Activated B cell treated with CpG ODN at 0.5 μM for 24 hours (primary cell): Measurements from ENCODE around the gene LRRC28. TPM values are rescaled to one million over a fixed set of nuclear protein-coding genes. Genes with fewer than 3 reads are reported as not detected.
"Not testable (repeated sequence)": the region's sequence is repeated elsewhere in the genome, so short reads cannot be mapped to it uniquely, and the experiment has no call there.

Experiments used
- ATAC-seq: fragments of 200-7000 bp; cut with Tn5 transposase; one replicate; pipeline ENCODE4 v1.10.0; 2021; ENCODE audit warnings: low read depth, mild to moderate bottlenecking, moderate library complexity
- CTCF ChIA-PET: fragments of 350-600 bp; sonication (Branson Sonifier 250); formaldehyde crosslinking; loops from one replicate; lab custom pipeline; 2021; ENCODE audit warnings: antibody characterized with exemption; lab: Charles Lee
- POLR2A ChIA-PET: fragments of 350-600 bp; sonication (Branson Sonifier 250); formaldehyde crosslinking; loops from one replicate; lab custom pipeline; 2021; ENCODE audit warnings: antibody characterized with exemption; lab: Charles Lee
- DNase-seq: peaks from one replicate; pipeline ENCODE4 v3.0.0; 2022
- H3K27ac Mint-ChIP-seq: one replicate; pipeline ENCODE4 v1.8.0; 2020; ENCODE audit warnings: mixed read lengths
- H3K27me3 Mint-ChIP-seq: one replicate; pipeline ENCODE4 v1.8.0; 2021; ENCODE audit warnings: mixed read lengths
- H3K36me3 Mint-ChIP-seq: one replicate; pipeline ENCODE4 v1.8.0; 2021; ENCODE audit warnings: low read depth, mixed read lengths
- H3K4me1 Mint-ChIP-seq: one replicate; pipeline ENCODE4 v1.8.0; 2021; ENCODE audit warnings: mixed read lengths
- H3K4me3 Mint-ChIP-seq: one replicate; pipeline ENCODE4 v1.8.0; 2020; ENCODE audit warnings: mild to moderate bottlenecking, mixed read lengths
- H3K9me3 Mint-ChIP-seq: one replicate; pipeline ENCODE4 v1.8.0; 2020; ENCODE audit warnings: mixed read lengths
- intact Hi-C: fragments of 100-400 bp; cut with micrococcal nuclease; formaldehyde crosslinking; loops from one replicate; pipeline ENCODE4 v1.15.1; 2024
- total RNA-seq: library from RNA; stranded (reverse); gene quantifications from 2 replicates; pipeline ENCODE4 v1.2.3, GENCODE V29; 2022
- TF ChIP-seq, protein P1 (sequence below): fragments of 200-600 bp; IDR thresholded peaks from one replicate; pipeline ENCODE4 v1.8.0; 2022; ENCODE audit warnings: antibody characterized with exemption, mild to moderate bottlenecking

The LRRC28 gene
- total RNA-seq, 1 donor from 2014 or later, result 21.2 TPM

DNA sequence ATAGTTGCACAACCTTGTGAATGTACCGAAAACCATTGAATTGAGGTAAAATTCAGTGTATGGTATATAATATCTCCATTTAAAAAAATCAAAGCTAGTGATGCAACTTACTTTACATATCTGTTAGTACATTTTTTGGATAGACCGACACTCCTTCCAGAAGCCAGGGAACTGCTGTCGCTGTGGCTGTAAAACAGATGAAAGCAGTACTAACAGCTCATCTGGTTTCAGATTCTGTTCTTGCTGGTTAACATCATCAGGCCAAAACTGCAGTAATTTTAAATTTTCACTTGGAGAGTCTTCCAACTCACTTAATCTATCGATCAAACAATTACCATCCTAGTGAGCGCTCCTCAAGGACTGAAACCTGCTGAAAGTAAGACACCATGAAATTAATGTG, 145.1 kb downstream of the LRRC28 start:
- no peak overlapping the region for H3K4me3 Mint-ChIP-seq
- DNase-seq, result no peak
- no peak overlapping the region for H3K27ac Mint-ChIP-seq
- ChIA-PET CTCF (no interaction called here), POLR2A (no interaction called here)
- no peak for ATAC-seq
- H3K9me3 Mint-ChIP-seq, result peaks cover 10% of the 10 kb centered on the region
- no peaks in the 10 kb centered on the region for H3K27me3 Mint-ChIP-seq
- TF ChIP-seq, protein P1, sequence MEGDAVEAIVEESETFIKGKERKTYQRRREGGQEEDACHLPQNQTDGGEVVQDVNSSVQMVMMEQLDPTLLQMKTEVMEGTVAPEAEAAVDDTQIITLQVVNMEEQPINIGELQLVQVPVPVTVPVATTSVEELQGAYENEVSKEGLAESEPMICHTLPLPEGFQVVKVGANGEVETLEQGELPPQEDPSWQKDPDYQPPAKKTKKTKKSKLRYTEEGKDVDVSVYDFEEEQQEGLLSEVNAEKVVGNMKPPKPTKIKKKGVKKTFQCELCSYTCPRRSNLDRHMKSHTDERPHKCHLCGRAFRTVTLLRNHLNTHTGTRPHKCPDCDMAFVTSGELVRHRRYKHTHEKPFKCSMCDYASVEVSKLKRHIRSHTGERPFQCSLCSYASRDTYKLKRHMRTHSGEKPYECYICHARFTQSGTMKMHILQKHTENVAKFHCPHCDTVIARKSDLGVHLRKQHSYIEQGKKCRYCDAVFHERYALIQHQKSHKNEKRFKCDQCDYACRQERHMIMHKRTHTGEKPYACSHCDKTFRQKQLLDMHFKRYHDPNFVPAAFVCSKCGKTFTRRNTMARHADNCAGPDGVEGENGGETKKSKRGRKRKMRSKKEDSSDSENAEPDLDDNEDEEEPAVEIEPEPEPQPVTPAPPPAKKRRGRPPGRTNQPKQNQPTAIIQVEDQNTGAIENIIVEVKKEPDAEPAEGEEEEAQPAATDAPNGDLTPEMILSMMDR, result no peak
- H3K36me3 Mint-ChIP-seq, result peaks cover 3% of the 10 kb centered on the region
- intact Hi-C loops, result no loop called here
- no peaks in the 10 kb centered on the region for H3K4me1 Mint-ChIP-seq

DNA sequence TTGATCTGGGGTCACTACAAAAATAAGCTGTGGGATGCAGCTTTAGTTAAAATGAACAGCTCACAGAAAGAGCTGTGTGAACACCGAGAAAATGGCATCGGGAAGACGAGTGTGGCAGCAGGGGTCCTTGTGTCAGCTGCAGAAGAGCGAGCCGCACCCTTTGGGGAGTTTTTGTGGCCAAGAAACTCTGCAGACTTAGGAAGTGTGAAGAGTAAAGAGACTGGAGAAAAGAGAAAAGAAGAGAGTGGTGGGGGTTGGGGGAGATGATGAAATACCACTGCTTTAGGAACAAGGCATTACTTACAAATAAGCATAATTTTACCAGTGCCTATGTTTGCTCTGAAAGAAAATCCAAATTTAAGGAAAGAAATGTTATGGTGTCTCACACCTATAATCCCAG, 147.8 kb downstream of the LRRC28 start:
- H3K9me3 Mint-ChIP-seq, result no peaks in the 10 kb centered on the region
- CTCF ChIA-PET, result no interaction called here
- intact Hi-C loops, result no loop called here
- POLR2A ChIA-PET, result no interaction called here
- no peak overlapping the region for H3K4me3 Mint-ChIP-seq
- ATAC-seq (no peak), DNase-seq (no peak)
- H3K36me3 Mint-ChIP-seq, result no peaks in the 10 kb centered on the region
- no peaks in the 10 kb centered on the region for H3K27me3 Mint-ChIP-seq
- no peaks in the 10 kb centered on the region for H3K4me1 Mint-ChIP-seq
- TF ChIP-seq, protein P1, result no peak
- H3K27ac Mint-ChIP-seq, result no peak overlapping the region

DNA sequence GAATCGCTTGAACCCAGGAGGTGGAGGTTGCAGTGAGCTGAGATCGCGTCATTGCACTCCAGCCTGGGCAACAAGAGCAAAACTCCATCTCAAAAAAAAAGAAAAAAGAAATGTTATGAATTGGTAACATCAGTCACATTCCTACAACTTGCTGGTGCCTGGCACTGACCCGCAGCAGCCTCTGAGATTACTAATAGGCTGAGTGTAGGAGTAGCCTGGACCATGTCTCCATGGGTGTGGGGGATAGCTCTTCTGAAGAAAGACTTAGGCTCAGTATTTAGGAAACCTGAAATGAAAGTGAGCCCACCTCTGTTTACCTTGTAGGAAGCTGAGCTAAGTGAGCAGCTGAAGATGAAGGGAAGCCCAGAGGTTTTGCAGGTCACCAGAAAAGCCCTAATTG, 148.3 kb downstream of the LRRC28 start:
- CTCF ChIA-PET, result no interaction called here
- no peak for ATAC-seq
- H3K27ac Mint-ChIP-seq, result no peak overlapping the region

DNA sequence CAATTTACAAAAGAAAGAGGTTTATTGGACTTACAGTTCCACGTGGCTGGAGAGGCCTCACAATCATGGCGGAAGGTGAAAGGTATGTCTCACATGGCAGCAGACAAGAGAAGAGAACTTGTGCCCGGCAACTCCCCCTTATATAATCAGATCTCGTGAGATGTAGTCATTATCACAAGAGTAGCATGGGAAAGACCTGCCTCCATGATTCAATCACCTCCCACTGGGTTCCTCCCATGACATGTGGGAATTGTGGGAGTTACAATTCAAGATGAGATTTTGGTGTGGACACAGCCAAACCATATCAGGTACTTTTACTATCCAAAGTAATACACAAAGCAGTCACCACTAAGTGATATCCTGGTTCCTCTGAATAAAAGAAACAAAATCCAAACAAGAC, 149.9 kb downstream of the LRRC28 start:
- H3K27ac Mint-ChIP-seq, H3K4me1 Mint-ChIP-seq, H3K4me3 Mint-ChIP-seq, ATAC-seq, CTCF ChIA-PET, H3K9me3 Mint-ChIP-seq, POLR2A ChIA-PET, H3K36me3 Mint-ChIP-seq, DNase-seq, H3K27me3 Mint-ChIP-seq: not testable (repeated sequence)
- intact Hi-C loops, result loop anchor here (10.0 kb wide), 1 partner anchor 164 kb away; the partner anchor contains the start of gene MEF2A

More for the DNA sequence above, 148.3 kb downstream of the LRRC28 start:
- POLR2A ChIA-PET, result no interaction called here
- Mint-ChIP-seq H3K9me3 (no peaks in the 10 kb centered on the region), H3K4me1 (no peaks in the 10 kb centered on the region), H3K27me3 (no peaks in the 10 kb centered on the region), H3K36me3 (no peaks in the 10 kb centered on the region), H3K4me3 (no peak overlapping the region)
- TF ChIP-seq, protein P1, result no peak
- intact Hi-C loops, result loop anchor here (10.0 kb wide), 1 partner anchor 165 kb away; the partner anchor contains the start of gene MEF2A
- no peak for DNase-seq

DNA sequence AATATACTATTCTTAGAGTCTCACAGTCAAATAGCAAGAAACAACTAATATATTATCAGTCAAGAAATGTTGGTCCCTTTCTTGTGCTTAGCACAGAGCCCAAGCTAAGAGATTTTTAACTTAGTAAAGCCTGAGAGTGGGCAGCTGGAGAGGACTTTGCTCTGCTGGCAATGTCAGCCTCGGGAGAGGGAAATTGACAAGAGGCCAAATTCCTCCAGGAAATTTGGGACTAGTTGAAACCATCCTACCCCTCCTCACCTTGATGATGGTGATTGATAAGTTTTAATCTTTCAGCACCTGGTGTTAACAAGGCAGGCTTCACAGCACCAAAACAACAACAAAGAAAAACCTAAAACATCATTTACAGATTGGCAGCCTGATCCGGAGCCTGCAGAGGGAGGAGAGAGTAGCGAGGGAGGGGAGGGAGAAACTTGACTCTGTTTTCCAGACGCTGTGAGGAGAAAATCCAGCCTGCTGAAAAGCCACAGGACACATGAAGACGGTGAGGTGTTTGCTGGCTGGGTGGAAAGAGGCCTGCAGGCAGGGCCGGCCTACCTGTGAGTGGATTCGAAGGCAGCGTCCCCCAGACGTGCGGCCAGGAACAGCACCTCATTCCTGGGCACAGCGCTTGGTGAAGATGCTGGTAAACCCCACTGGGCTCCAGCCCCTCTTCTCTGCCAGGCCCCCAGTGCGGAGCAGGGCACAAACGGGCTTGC, 150.9 kb downstream of the LRRC28 start:
- Mint-ChIP-seq H3K9me3 (no peaks in the 10 kb centered on the region), H3K4me3 (no peak overlapping the region), H3K27ac (no peak overlapping the region), H3K27me3 (no peaks in the 10 kb centered on the region), H3K4me1 (no peaks in the 10 kb centered on the region), H3K36me3 (no peaks in the 10 kb centered on the region)
- intact Hi-C loops, result loop anchor here (10.0 kb wide), 1 partner anchor 163 kb away; the partner anchor contains the start of gene MEF2A
- CTCF ChIA-PET, result no interaction called here
- DNase-seq (no peak), ATAC-seq (no peak)
- POLR2A ChIA-PET, result no interaction called here
- TF ChIP-seq, protein P1, result no peak
